ENCODE results near the gene KLK13. TPM values are rescaled to one million over a fixed set of nuclear protein-coding genes. Genes with fewer than 3 reads are reported as not detected.

Gene KLK13
- polyA plus RNA-seq, 1 donor (not counting 4 experiments of a cell fraction or from before 2014, with no cell fraction given): 2.0 TPM

DNA sequence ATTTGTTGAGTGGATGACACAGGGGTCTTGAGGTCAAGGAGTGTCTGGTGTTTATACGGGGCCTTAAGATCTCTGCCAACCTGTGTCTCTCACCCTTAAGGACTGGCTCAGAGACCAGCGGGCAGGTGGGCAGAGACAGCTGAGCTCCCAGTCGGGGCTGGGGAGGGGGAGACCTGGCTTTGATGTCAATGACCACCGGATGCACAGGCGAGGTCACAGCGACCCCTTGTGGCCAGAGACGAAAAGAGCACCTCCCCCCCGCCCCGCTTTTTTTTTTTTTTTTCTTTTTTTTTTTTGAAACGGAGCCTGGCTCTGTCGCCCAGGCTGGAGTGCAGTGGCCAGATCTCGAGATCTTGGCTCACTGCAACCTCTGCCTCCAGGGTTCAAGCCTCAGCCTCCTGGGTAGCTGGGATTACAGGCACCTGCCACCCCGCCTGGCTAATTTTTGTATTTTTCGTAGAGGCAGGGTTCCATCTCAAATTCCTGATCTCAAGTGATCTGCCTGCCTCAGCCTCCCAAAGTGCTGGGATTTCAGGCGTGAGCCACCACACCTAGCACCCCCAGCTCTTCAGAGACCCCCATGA lies 29.9 kb upstream of the KLK13 start:
- dilution Hi-C loops (cut with MboI; ENCODE audit: extremely low pct_ligation_motif_present, low sequenced_read_pairs): no loop called here
- H3K4me1 ChIP-seq (ENCODE audit: control insufficient read depth, extremely low read depth, insufficient read depth, low read length): peaks cover 23% of the 10 kb centered on the region
- H3K79me2 ChIP-seq (ENCODE audit: control insufficient read depth, insufficient read depth, low read length): peaks cover 7% of the 10 kb centered on the region
- H3K9me1 ChIP-seq (ENCODE audit: control insufficient read depth, extremely low read depth, insufficient read depth, low read length): peaks cover 5% of the 10 kb centered on the region
- H3K36me3 ChIP-seq (ENCODE audit: control insufficient read depth in 2 of 2, extremely low read depth in 1 of 2, insufficient read depth in 2 of 2, low read length in 2 of 2): peaks cover 4 to 12% of the 10 kb centered on the region in 2 experiments
- no peak for DNase-seq (ENCODE audit: low read depth, low spot score)
- H4K20me1 ChIP-seq (ENCODE audit: control insufficient read depth, extremely low read depth, insufficient read depth, low read length): peaks cover 6% of the 10 kb centered on the region
- no peaks in the 10 kb centered on the region for H3K27me3 ChIP-seq (ENCODE audit: control insufficient read depth, extremely low read depth, insufficient read depth, low read length)
- no peak overlapping the region for H3K9ac ChIP-seq (ENCODE audit: control insufficient read depth, extremely low read depth, insufficient read depth, low read length)
- no peak overlapping the region for H2AFZ ChIP-seq (ENCODE audit: control insufficient read depth, low read length)
- no peak overlapping the region for H3K27ac ChIP-seq (ENCODE audit: control insufficient read depth, insufficient read depth, low read length)
- H3K4me2 ChIP-seq (ENCODE audit: control insufficient read depth, extremely low read depth, insufficient read depth, low read depth, low read length): no peak overlapping the region
- FAIRE-seq: no peak
- no peak overlapping the region for H3K4me3 ChIP-seq (ENCODE audit: control insufficient read depth in 2 of 3, extremely low read depth in 1 of 3, insufficient read depth in 2 of 3, low read depth in 1 of 3, low read length in 3 of 3)
- H3K9me3 ChIP-seq (ENCODE audit: control insufficient read depth, low read depth, low read length): no peaks in the 10 kb centered on the region
- TF ChIP-seq CTCF (optimal IDR thresholded peaks at IDR 0.05 in 1 of 3, IDR thresholded peaks at IDR 0.05 in 1 of 3, conservative IDR thresholded peaks at IDR 0.05 in 1 of 3; ENCODE audit: extremely low read depth in 1 of 3, insufficient read depth in 2 of 3, low read length in 3 of 3) (peak; percentile 68 to 89 (median 76)), EZH2 (IDR thresholded peaks at IDR 0.05; ENCODE audit: low read length) (no peak)

DNA sequence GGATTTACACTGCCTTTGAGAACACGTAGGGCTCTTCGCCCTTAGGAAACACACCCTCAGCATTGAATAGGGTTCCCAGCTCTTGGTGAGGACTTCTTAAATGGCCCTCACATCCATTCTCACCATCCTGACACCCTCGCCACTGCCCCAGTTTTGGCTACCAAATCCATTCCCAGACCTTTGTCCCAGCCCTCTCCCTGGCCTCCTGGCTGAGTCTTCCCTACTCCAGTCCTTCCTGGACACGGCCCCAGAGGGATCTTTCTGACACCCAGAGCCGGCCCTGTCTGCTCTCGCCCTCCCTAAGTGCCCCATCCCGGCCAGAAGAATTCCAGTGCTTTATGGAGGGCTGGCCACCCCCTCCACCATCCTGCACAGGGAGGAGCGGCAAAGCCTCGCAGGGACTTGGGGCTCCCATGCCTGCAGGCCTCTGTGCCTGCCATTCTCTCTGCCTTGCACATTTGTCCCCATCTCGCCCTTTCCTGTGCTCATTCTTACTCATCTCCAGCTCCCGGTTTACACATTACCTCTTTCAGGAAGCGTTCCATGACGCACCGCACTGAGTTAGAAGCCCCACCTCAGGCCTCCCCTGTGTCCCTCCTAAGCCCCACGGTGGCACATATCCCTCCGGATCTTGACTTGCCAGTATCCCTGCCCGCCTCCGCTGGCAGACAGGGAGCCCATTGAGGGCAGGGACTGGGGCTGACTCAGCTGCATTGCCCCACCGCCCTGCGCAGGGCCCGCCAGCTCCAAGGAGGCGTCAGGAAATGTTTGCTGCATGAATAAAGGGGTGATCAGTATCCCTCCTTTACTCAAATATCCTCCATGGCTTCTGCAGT lies 28.8 kb upstream of the KLK13 start:
- Histone ChIP-seq H3K36me3 (ENCODE audit: control insufficient read depth in 2 of 2, extremely low read depth in 1 of 2, insufficient read depth in 2 of 2, low read length in 2 of 2) (peaks cover 2 to 5% of the 10 kb centered on the region in 2 experiments), H3K4me2 (ENCODE audit: control insufficient read depth, extremely low read depth, insufficient read depth, low read depth, low read length) (no peak overlapping the region), H3K9ac (ENCODE audit: control insufficient read depth, extremely low read depth, insufficient read depth, low read length) (no peak overlapping the region), H2AFZ (ENCODE audit: control insufficient read depth, low read length) (no peak overlapping the region), H3K9me3 (ENCODE audit: control insufficient read depth, low read depth, low read length) (no peaks in the 10 kb centered on the region), H3K4me1 (ENCODE audit: control insufficient read depth, extremely low read depth, insufficient read depth, low read length) (peaks cover 23% of the 10 kb centered on the region), H3K79me2 (ENCODE audit: control insufficient read depth, insufficient read depth, low read length) (no peaks in the 10 kb centered on the region), H4K20me1 (ENCODE audit: control insufficient read depth, extremely low read depth, insufficient read depth, low read length) (no peaks in the 10 kb centered on the region), H3K27ac (ENCODE audit: control insufficient read depth, insufficient read depth, low read length) (no peak overlapping the region), H3K27me3 (ENCODE audit: control insufficient read depth, extremely low read depth, insufficient read depth, low read length) (no peaks in the 10 kb centered on the region), H3K4me3 (ENCODE audit: control insufficient read depth in 2 of 3, extremely low read depth in 1 of 3, insufficient read depth in 2 of 3, low read depth in 1 of 3, low read length in 3 of 3) (no peak overlapping the region), H3K9me1 (ENCODE audit: control insufficient read depth, extremely low read depth, insufficient read depth, low read length) (peaks cover 5% of the 10 kb centered on the region)
- FAIRE-seq (no peak), DNase-seq (ENCODE audit: low read depth, low spot score) (no peak)
- no peak for TF ChIP-seq CTCF (optimal IDR thresholded peaks at IDR 0.05 in 1 of 3, IDR thresholded peaks at IDR 0.05 in 1 of 3, conservative IDR thresholded peaks at IDR 0.05 in 1 of 3; ENCODE audit: extremely low read depth in 1 of 3, insufficient read depth in 2 of 3, low read length in 3 of 3)
- TF ChIP-seq EZH2 (IDR thresholded peaks at IDR 0.05; ENCODE audit: low read length): no peak
- dilution Hi-C loops (cut with MboI; ENCODE audit: extremely low pct_ligation_motif_present, low sequenced_read_pairs): no loop called here

Data from keratinocyte (primary cell).